GM12878 (cell line): ENCODE data around the gene PKLR. TPM values are rescaled to one million over a fixed set of nuclear protein-coding genes. Genes with fewer than 3 reads are reported as not detected.

Source experiments
- ATAC-seq: fragments of 200-7000 bp; cut with Tn5 transposase; 3 replicates; pipeline ENCODE4 v1.9.1; 2020; ENCODE audit warnings: mild to moderate bottlenecking, moderate library complexity
- BruUV-seq: library from RNA; stranded (reverse); fragments of 400-500 nt; replicated peaks from 2 replicates; lab custom pipeline; 2021; lab: Mats Ljungman, UMichigan
- CTCF ChIA-PET: fragments of 300-600 bp; sonication (Branson Sonifier 250); formaldehyde crosslinking; extraction: SDS; loops from one replicate; lab custom pipeline; 2021; ENCODE audit warnings: inconsistent platforms; lab: Yijun Ruan, JAX
- POLR2A ChIA-PET: fragments of 350-600 bp; formaldehyde crosslinking; extraction: SDS; loops from one replicate; lab custom pipeline; 2021; ENCODE audit warnings: inconsistent platforms; lab: Charles Lee
- RAD21 ChIA-PET: fragments of 300-600 bp; sonication (Branson Sonifier 250); formaldehyde crosslinking; loops from one replicate; lab custom pipeline; 2023; ENCODE audit warnings: antibody characterized with exemption; ENCODE audit not compliant: unreplicated experiment; lab: Charles Lee
- SMC1A ChIA-PET: fragments of 300-600 bp; sonication (Branson Sonifier 250); formaldehyde crosslinking; loops from one replicate; lab custom pipeline; 2023; ENCODE audit not compliant: unreplicated experiment, uncharacterized antibody; lab: Charles Lee
- DNase-seq: peaks from one replicate; pipeline ENCODE4 v3.0.0-alpha.2; 2011; ENCODE audit warnings: low read depth, low spot score
- FAIRE-seq: peaks from 3 replicates; lab custom pipeline; 2011; peaks lifted over from hg19 to GRCh38; lab: Jason Lieb, UNC
- H2AFZ ChIP-seq: 2 replicates; pipeline ENCODE4 v1.6.0; 2011; ENCODE audit warnings: low read depth, low read length, control low read depth; ENCODE audit not compliant: control insufficient read depth
- H3K27ac ChIP-seq: 2 replicates; pipeline ENCODE4 v1.5.1; 2011; ENCODE audit warnings: control low read depth; ENCODE audit not compliant: control insufficient read depth, insufficient read depth
- H3K27me3 ChIP-seq, 2 experiments: replicated peaks in 1 of 2; 2 replicates each; pipeline versions ENCODE4 v1.6.0 to v1.6.1; 2011; ENCODE audit warnings: low read length in 1 of 2; ENCODE audit not compliant: control insufficient read depth in 2 of 2, insufficient read depth in 2 of 2
- H3K36me3 ChIP-seq, 2 experiments: 2 replicates each; pipeline ENCODE4 v1.5.1; 2011; ENCODE audit warnings: low read length in 1 of 2; ENCODE audit not compliant: control insufficient read depth in 2 of 2, insufficient read depth in 2 of 2
- H3K4me1 ChIP-seq: 2 replicates; pipeline ENCODE4 v1.6.1; 2011; ENCODE audit warnings: mild to moderate bottlenecking, low read length, moderate library complexity, mixed read lengths; ENCODE audit not compliant: control insufficient read depth, insufficient read depth
- H3K4me2 ChIP-seq: 2 replicates; pipeline ENCODE4 v1.6.0; 2011; ENCODE audit warnings: control low read depth; ENCODE audit not compliant: control insufficient read depth, insufficient read depth
- H3K4me3 ChIP-seq: fragments of 200-600 bp; sonication (generic); 2 replicates; pipeline ENCODE4 v1.5.1; 2016
- H3K79me2 ChIP-seq: 2 replicates; pipeline ENCODE4 v1.6.0; 2011; ENCODE audit warnings: low read length; ENCODE audit not compliant: control insufficient read depth, insufficient read depth
- H3K9ac ChIP-seq: 2 replicates; pipeline ENCODE4 v1.8.0; 2011; ENCODE audit warnings: low read length, control low read depth, mixed read lengths; ENCODE audit not compliant: control insufficient read depth, insufficient read depth
- H3K9me3 ChIP-seq: replicated peaks from 3 replicates; pipeline ENCODE4 v1.5.1; 2011; ENCODE audit warnings: mild to moderate bottlenecking, low read length; ENCODE audit not compliant: control insufficient read depth, insufficient read depth
- H4K20me1 ChIP-seq: 2 replicates; pipeline ENCODE4 v1.6.0; 2011; ENCODE audit not compliant: control insufficient read depth, insufficient read depth
- BCL11A ChIP-seq: IDR thresholded peaks from 2 replicates; pipeline ENCODE4 v1.6.1; 2011; ENCODE audit warnings: low read depth, low read length
- CBFB ChIP-seq: IDR thresholded peaks from 2 replicates; pipeline ENCODE4 v1.6.1; 2016; ENCODE audit warnings: antibody characterized with exemption, low read depth
- EZH2 ChIP-seq: IDR thresholded peaks from 2 replicates; pipeline ENCODE4 v1.6.1; 2012; ENCODE audit warnings: low read depth, mild to moderate bottlenecking, control low read depth, inconsistent platforms, low read length, borderline replicate concordance; ENCODE audit not compliant: control insufficient read depth
- FOXK2 ChIP-seq: fragments of 450-650 bp; IDR thresholded peaks from 2 replicates; pipeline ENCODE4 v1.6.1; 2017; ENCODE audit warnings: mild to moderate bottlenecking, moderate library complexity
- NFXL1 ChIP-seq: fragments of 450-650 bp; IDR thresholded peaks from 2 replicates; pipeline ENCODE4 v1.6.1; 2017; ENCODE audit warnings: antibody characterized with exemption, mild to moderate bottlenecking, borderline replicate concordance
- RB1 ChIP-seq: fragments of 450-650 bp; formaldehyde crosslinking; IDR thresholded peaks from 2 replicates; pipeline ENCODE4 v1.6.1; 2017; ENCODE audit warnings: mild to moderate bottlenecking, borderline replicate concordance
- SMAD1 ChIP-seq: fragments of 450-650 bp; IDR thresholded peaks from 2 replicates; pipeline ENCODE4 v1.6.1; 2018; ENCODE audit warnings: mild to moderate bottlenecking, low read depth; ENCODE audit not compliant: partially characterized antibody
- SREBF2 ChIP-seq: IDR thresholded peaks from 2 replicates; pipeline ENCODE4 v1.6.1; 2012; ENCODE audit warnings: mild to moderate bottlenecking, low read length
- STAT1 ChIP-seq: fragments of 450-650 bp; conservative IDR thresholded peaks from 2 replicates; pipeline ENCODE4 v1.6.1; 2014; ENCODE audit warnings: antibody characterized with exemption, mild to moderate bottlenecking
- TAF1 ChIP-seq: IDR thresholded peaks from 2 replicates; pipeline ENCODE4 v1.6.1; 2011; ENCODE audit warnings: mild to moderate bottlenecking, low read depth, low read length, borderline replicate concordance
- ZZZ3 ChIP-seq: IDR thresholded peaks from 2 replicates; pipeline ENCODE4 v1.6.1; 2011; ENCODE audit warnings: low read depth; ENCODE audit not compliant: control insufficient read depth, insufficient read length
- WGBS: methylation state at CpG from one replicate; pipeline ENCODE4 v1.1.6; 2016; ENCODE audit warnings: low lambda C conversion rate; ENCODE audit not compliant: insufficient replicate concordance, insufficient coverage; ENCODE audit errors: missing lambda C conversion rate; 5-methylcytosine and 5-hydroxymethylcytosine counted together
- in situ Hi-C: fragments of 300-500 bp; cut with MboI; formaldehyde crosslinking; loops from 9 replicates; pipeline ENCODE4 v1.14.3; 2018; ENCODE audit warnings: mixed read lengths
- intact Hi-C: fragments of 100-400 bp; cut with micrococcal nuclease; formaldehyde crosslinking; loops from one replicate; pipeline ENCODE4 v1.14.2; 2022; ENCODE audit not compliant: unreplicated experiment
- polyA plus RNA-seq, 11 experiments: library from polyadenylated mRNA; depleted of rRNA in 4 of 11; unstranded in 6 of 11; stranded (reverse) in 5 of 11; fragments of >200 nt; fragmentation: Nextera tagmentation in 4 of 11; fragmentation: Illumina TruSeq in 1 of 11; extraction: Ambion mirVana in 4 of 11; extraction: Trizol in 1 of 11; gene quantifications; 1 replicate in 1 of 11; 2 replicates in 10 of 11; pipeline versions ENCODE4 v1.2.1 to v1.2.3, GENCODE V29; 2011 to 2016; ENCODE audit warnings: inconsistent platforms in 2 of 11, missing spikeins in 2 of 11, low read depth in 1 of 11
- total RNA-seq, 4 experiments: library from RNA; depleted of rRNA in 3 of 4; stranded (reverse); fragments of >200 nt in 3 of 4; fragmentation: Illumina TruSeq in 1 of 4; extraction: Trizol in 1 of 4; gene quantifications; 2 replicates each; pipeline versions ENCODE4 v1.2.1 to v1.2.3, GENCODE V29; 2013 to 2021
- TF ChIP-seq, protein P1 (sequence below): IDR thresholded peaks from 2 replicates; pipeline ENCODE4 v1.6.1; 2011; ENCODE audit warnings: low read depth, low read length, improper control_type of control experiment, borderline replicate concordance
- TF ChIP-seq, protein P2 (sequence below): fragments of 450-650 bp; IDR thresholded peaks from 2 replicates; pipeline ENCODE4 v1.6.1; 2017; ENCODE audit warnings: borderline replicate concordance
- TF ChIP-seq, protein P3 (sequence below): fragments of 450-650 bp; formaldehyde crosslinking; IDR thresholded peaks from 2 replicates; pipeline ENCODE4 v1.5.0; 2022; ENCODE audit warnings: mild to moderate bottlenecking, missing genetic modification characterization
- TF ChIP-seq, protein P4 (sequence below): IDR thresholded peaks from 2 replicates; pipeline ENCODE4 v1.6.1; 2011; ENCODE audit warnings: borderline replicate concordance, low read depth, mild to moderate bottlenecking, moderate library complexity, mixed read lengths, low read length; ENCODE audit not compliant: insufficient read depth; ENCODE audit errors: extremely low read length

The PKLR gene
- total and polyA plus RNA-seq, 10 of the 15 experiments (the other 5 are each of a cell fraction or from before 2014, with no cell fraction given): 0.04 to 0.15 (median 0.08) TPM; not detected in 7

DNA sequence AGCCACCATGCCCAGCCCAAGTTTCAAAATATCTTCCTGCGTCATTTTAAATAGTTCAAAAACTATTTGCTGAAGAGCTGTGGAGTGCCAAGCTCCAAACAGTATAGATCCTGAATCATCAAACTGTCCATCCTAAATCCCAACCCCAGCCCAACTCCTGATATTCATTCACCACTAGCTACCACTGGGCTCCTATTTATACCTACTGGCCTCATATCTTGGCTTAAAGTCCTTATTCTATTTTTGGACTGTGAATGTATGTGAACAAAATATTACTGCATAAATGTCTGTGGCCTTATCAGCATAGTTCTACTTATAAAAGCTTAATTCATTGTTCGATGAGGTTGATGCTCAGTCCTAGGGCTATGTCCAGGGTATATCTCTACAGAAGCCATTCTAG is 33.9 kb downstream of the PKLR start:
- H3K36me3 ChIP-seq: peaks cover 36 to 37% of the 10 kb centered on the region in 2 experiments
- H3K9ac ChIP-seq: no peak overlapping the region
- RAD21 ChIA-PET: interaction anchor here (0.5 to 2.2 kb wide), 2 partner anchors 17 to 551 kb away, joined by 3 to 10 read pairs; no protein-coding TSS in a partner anchor
- no peak overlapping the region for H3K4me3 ChIP-seq
- CTCF ChIA-PET: interaction anchor here (1.1 to 5.7 kb wide), 4 partner anchors 11 to 56 kb away, joined by 3 to 51 read pairs (median 3); partner anchors contain the start of gene FDPS
- H3K79me2 ChIP-seq: peaks cover 16% of the 10 kb centered on the region
- ATAC-seq (no peak), DNase-seq (no peak), FAIRE-seq (no peak)
- H4K20me1 ChIP-seq: no peaks in the 10 kb centered on the region
- intact Hi-C loops: no loop called here
- H3K4me1 ChIP-seq: no peaks in the 10 kb centered on the region; the same call in 1 of the 2 replicates
- H2AFZ ChIP-seq: no peak overlapping the region
- in situ Hi-C loops: no loop called here
- SMC1A ChIA-PET: interaction anchor here (0.5 to 1.7 kb wide), 3 partner anchors 16 to 503 kb away, joined by 3 to 6 read pairs (median 3); no protein-coding TSS in a partner anchor
- no TSS peak for BruUV-seq
- no peak overlapping the region for H3K4me2 ChIP-seq
- no peak overlapping the region for H3K27ac ChIP-seq
- TF ChIP-seq, protein P1, sequence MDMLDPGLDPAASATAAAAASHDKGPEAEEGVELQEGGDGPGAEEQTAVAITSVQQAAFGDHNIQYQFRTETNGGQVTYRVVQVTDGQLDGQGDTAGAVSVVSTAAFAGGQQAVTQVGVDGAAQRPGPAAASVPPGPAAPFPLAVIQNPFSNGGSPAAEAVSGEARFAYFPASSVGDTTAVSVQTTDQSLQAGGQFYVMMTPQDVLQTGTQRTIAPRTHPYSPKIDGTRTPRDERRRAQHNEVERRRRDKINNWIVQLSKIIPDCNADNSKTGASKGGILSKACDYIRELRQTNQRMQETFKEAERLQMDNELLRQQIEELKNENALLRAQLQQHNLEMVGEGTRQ: no peak
- TF ChIP-seq, protein P2, sequence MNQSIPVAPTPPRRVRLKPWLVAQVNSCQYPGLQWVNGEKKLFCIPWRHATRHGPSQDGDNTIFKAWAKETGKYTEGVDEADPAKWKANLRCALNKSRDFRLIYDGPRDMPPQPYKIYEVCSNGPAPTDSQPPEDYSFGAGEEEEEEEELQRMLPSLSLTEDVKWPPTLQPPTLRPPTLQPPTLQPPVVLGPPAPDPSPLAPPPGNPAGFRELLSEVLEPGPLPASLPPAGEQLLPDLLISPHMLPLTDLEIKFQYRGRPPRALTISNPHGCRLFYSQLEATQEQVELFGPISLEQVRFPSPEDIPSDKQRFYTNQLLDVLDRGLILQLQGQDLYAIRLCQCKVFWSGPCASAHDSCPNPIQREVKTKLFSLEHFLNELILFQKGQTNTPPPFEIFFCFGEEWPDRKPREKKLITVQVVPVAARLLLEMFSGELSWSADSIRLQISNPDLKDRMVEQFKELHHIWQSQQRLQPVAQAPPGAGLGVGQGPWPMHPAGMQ: no peak
- TF ChIP-seq, protein P3, sequence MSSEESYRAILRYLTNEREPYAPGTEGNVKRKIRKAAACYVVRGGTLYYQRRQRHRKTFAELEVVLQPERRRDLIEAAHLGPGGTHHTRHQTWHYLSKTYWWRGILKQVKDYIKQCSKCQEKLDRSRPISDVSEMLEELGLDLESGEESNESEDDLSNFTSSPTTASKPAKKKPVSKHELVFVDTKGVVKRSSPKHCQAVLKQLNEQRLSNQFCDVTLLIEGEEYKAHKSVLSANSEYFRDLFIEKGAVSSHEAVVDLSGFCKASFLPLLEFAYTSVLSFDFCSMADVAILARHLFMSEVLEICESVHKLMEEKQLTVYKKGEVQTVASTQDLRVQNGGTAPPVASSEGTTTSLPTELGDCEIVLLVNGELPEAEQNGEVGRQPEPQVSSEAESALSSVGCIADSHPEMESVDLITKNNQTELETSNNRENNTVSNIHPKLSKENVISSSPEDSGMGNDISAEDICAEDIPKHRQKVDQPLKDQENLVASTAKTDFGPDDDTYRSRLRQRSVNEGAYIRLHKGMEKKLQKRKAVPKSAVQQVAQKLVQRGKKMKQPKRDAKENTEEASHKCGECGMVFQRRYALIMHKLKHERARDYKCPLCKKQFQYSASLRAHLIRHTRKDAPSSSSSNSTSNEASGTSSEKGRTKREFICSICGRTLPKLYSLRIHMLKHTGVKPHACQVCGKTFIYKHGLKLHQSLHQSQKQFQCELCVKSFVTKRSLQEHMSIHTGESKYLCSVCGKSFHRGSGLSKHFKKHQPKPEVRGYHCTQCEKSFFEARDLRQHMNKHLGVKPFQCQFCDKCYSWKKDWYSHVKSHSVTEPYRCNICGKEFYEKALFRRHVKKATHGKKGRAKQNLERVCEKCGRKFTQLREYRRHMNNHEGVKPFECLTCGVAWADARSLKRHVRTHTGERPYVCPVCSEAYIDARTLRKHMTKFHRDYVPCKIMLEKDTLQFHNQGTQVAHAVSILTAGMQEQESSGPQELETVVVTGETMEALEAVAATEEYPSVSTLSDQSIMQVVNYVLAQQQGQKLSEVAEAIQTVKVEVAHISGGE (CRISPR knock-in tag): no peak
- TF ChIP-seq EZH2: no peak
- no peak for TF ChIP-seq BCL11A
- TF ChIP-seq, protein P4, sequence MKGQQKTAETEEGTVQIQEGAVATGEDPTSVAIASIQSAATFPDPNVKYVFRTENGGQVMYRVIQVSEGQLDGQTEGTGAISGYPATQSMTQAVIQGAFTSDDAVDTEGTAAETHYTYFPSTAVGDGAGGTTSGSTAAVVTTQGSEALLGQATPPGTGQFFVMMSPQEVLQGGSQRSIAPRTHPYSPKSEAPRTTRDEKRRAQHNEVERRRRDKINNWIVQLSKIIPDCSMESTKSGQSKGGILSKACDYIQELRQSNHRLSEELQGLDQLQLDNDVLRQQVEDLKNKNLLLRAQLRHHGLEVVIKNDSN: no peak
- no peak for TF ChIP-seq CBFB
- TF ChIP-seq NFXL1: no peak
- no peak for TF ChIP-seq STAT1
- TF ChIP-seq ZZZ3: no peak
- no peak for TF ChIP-seq TAF1
- no peak for TF ChIP-seq SMAD1
- no peak for TF ChIP-seq RB1
- TF ChIP-seq FOXK2: no peak
- no peak for TF ChIP-seq SREBF2
- WGBS: 98% methylated on average over 2 of the region's 2 CpGs
- no peaks in the 10 kb centered on the region for H3K27me3 ChIP-seq
- no peaks in the 10 kb centered on the region for H3K9me3 ChIP-seq
- POLR2A ChIA-PET: interaction anchor here (0.6 to 1.4 kb wide), 3 partner anchors 43 to 334 kb away, joined by 3 to 4 read pairs (median 3); no protein-coding TSS in a partner anchor
